ENCODE measurements around the gene CGRRF1.

GRCh38 chr14:54549862-54550261, 40.2 kb downstream of the CGRRF1 start:
- no peak for TF ChIP-seq EZH2 (IDR thresholded peaks at IDR 0.05; ENCODE audit: insufficient read depth, poor library complexity, severe bottlenecking)
- no peak for TF ChIP-seq EZH2phosphoT487 (IDR thresholded peaks at IDR 0.05; ENCODE audit: insufficient read depth, low read depth)
